HPDE6-E6E7 (cell line): ENCODE measurements around the gene MEFV.
"Not testable (repeated sequence)": the region's sequence is repeated elsewhere in the genome, so short reads cannot be mapped to it uniquely, and the experiment has no call there.

Experiments used
- DNase-seq: peaks from one replicate; pipeline ENCODE4 v3.0.0; 2011; ENCODE audit warnings: missing footprints; ENCODE audit errors: extremely low spot score

The MEFV gene

DNA sequence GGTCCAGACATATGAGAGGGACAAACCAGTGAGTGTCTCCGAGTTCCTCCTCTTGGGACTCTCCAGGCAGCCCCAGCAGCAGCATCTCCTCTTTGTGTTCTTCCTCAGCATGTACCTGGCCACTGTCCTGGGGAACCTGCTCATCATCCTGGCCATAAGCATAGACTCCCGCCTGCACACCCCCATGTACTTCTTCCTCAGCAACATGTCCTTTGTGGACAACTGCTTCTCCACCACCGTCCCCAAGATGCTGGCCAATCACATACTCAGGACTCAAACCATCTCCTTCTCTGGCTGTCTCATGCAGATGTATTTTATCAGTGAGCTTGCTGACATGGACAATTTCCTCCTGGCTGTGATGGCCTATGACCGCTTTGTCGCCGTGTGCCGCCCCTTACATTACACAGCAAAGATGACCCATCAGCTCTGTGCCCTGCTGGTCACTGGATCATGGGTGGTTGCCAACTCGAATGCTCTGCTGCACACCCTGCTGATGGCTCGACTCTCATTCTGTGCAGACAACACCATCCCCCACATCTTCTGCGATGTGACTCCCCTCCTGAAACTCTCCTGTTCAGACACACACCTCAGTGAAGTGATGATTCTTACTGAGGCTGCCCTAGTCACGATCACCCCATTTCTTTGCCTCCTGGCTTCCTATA lies 40.7 kb downstream of the MEFV start:
- no peak for DNase-seq

DNA sequence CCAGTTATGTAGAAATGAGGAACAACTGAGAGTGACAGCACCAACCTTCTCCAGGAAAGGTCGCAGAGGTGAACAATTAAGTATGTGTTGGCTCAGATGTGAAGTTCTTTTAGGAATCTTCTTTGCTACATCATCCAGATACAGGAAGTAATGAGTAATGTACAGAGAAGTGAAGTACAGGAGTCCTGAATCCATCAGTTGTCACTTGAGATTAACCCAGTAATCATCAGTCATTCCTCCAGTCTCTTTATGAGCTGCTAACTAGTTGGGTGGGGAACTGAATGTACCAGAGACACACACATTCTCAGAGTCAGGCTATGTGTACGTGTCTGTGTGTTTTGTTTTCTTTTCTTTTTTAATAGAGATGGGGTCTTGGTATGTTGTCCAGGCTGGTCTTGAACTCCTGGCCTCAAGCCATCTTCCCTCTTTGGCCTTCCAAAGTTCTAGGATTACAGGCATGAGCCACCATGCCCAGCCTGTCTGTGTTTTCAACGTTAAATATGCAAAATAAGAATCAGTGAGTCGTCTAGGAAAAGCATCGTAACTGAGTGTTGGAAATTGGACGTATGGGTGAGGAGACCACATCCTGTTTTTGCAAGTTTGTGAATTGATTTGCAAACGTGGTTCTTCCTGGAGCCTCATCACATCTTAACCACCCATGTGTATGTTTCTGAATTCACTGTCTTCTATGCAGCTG lies 41.4 kb downstream of the MEFV start:
- DNase-seq = no peak

DNA sequence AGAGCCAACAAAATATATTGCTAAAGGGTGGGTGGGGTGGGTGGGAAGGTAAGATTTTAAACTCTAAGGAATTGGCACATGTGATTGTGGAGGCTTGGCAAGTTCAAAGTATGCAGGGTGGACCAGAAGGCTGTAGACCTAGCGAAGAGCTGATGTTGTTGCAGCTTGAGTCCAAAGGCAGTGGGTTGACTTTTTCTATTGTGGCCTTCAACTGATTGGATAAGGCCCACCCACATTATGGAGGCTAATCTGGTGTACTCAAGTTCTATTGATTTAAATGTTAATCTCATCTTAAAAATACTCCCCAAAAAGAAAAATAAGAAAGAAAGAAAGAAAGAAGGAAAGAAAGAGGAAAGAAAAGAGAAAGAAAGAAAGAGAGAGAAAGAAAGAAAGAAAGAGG lies 43.9 kb downstream of the MEFV start:
- DNase-seq = no peak

GRCh38 chr16:3212006-3212405 lies 44.4 kb downstream of the MEFV start:
- DNase-seq = no peak

DNA sequence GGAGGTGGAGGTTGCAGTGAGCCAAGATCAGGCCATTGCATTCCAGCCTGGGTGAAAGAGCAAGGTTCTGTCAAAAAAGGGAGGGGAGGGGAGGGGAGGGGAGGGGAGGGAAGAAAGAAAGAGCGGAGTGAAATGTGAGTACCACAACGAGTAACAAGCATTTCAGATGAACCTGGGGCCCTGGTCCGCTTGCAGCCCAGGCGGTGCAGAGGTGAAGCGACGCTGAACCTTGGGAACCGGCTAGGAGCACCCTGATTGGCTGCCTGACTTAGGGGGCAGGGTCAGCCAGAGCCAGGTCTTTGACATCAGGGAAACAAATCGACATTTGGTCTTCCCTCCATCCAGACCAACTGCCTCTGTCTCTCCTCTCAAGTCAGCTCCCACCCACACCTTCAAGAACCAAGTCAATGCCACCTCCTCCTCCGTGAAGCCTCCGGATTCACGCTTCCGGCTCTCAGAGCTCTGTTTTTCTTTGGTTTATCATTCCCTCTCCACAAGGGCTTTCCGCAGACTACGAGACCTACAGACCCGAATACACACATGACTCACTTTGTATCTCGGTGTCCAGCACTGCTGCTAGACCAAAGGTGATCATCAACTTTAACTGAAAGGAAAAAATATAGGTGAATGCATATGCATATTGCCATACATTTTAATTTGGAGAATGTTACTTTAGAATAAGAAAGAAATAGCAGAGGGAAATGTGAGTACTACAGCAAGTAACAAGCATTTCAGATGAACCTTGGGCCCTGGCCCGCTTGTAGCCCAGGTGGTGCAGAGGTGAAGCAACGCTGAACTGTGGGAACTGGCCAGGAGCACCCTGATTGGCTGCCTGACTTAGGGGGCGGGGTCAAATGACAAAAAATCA lies 49.1 kb downstream of the MEFV start:
- no peak for DNase-seq

DNA sequence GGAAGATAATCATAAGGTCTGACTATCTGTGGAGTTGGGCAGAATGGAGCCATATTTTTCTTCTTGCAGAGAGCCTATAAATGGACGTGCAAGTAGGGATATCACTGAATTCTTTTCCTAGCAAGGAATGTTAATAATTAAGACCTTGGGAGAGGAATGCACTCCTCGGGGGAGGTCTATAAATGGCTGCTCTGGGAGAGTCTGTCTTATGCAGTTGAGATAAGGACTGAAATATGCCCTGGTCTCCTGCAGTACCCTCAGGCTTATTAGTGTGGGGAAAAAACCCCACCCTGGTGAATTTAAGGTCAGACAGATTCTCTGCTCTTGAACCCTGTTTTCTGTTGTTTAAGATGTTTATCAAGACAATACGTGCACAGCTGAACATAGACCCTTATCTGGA lies 50.5 kb downstream of the MEFV start:
- DNase-seq = not testable (repeated sequence)

GRCh38 chr16:3202903-3203539 lies 53.4 kb downstream of the MEFV start:
- no peak for DNase-seq

GRCh38 chr16:3198334-3199072 lies 57.9 kb downstream of the MEFV start:
- DNase-seq = no peak

GRCh38 chr16:3197694-3198333 lies 58.6 kb downstream of the MEFV start:
- not testable (repeated sequence) for DNase-seq

GRCh38 chr16:3195975-3196374 lies 60.5 kb downstream of the MEFV start:
- DNase-seq = no peak

GRCh38 chr16:3194792-3195191 lies 61.6 kb downstream of the MEFV start:
- no peak for DNase-seq

DNA sequence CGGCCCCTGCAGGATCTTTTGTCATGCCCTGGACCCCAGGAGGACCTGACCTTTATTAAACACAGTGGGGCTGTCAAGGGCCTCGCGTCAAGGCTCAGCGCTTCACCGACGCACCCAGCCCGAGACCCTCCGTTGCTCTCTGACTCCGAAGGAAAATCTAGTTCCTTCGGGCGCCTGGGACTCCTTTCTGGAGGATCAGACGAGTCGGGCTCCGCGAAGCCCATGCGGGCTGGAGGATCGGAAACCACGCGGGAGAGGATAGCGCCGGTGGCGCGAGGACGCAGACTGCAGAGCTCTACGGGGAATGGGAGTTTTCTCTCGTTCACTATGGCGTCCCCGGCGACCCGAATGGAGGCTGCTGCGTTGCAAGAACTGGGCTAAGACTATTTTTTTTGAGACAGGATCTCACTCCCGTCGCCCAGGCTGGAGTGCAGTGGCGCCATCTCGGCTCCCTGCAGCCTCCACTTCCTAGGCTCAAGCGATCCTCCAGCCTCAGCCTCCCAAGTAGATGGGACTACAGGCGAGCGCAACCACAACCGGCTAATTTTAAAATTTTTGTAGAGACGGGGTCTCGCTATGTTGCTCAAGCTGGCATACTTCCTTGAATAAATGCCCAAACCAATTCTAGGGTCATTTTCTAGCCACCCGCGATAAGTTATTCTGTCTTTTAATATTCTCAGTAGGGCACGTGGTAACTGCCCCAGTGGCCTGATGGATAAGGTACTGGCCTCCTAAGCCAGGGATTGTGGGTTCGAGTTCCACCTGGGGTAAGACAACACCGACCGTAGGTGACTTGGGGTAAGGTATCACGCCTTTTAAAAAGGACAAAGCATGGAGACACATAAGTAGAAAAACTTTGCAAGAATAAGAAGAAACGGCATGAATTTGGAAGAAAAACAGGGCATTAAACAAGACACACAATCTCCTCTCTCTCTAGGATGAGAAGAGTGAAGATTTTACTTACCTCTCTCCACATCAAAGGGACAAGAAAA lies 62.9 kb downstream of the MEFV start:
- no peak for DNase-seq

- DNase-seq = no peak
Observed at GRCh38 chr16:3192476-3193019, 63.9 kb downstream of the MEFV start.
